GM21786 (cell line): ENCODE data around the gene HSFX4.
"Not testable (repeated sequence)": the region's sequence is repeated elsewhere in the genome, so short reads cannot be mapped to it uniquely, and the experiment has no call there.

Experiments used
- ATAC-seq: cut with Tn5 transposase; IDR thresholded peaks from one replicate; pipeline ENCODE4 v1.9.1; 2021; ENCODE audit not compliant: unreplicated experiment

Gene HSFX4

GRCh38 chrX:149937328-149937727 is 8.0 kb downstream of the HSFX4 start:
- ATAC-seq: not testable (repeated sequence)

- no peak for ATAC-seq
Observed at GRCh38 chrX:149937871-149938426, 8.6 kb downstream of the HSFX4 start.

- ATAC-seq: peak; percentile 65
Observed at GRCh38 chrX:149938427-149938880, 9.1 kb downstream of the HSFX4 start, which contains the start of gene EOLA2. Gene EOLA2 (minus strand): TSS chrX:149938491. CDS start chrX:149933874, 4,617 bp downstream.

GRCh38 chrX:149938881-149939654 is 9.7 kb downstream of the HSFX4 start:
- ATAC-seq: peak; percentile 0

- peak; percentile 7 for ATAC-seq
Observed at GRCh38 chrX:149939655-149939904, 10.2 kb downstream of the HSFX4 start.

GRCh38 chrX:149939905-149940673 is 10.7 kb downstream of the HSFX4 start:
- peak; percentile 44 for ATAC-seq

GRCh38 chrX:149940674-149941024 is 11.3 kb downstream of the HSFX4 start:
- not testable (repeated sequence) for ATAC-seq

- ATAC-seq: not testable (repeated sequence)
Observed at GRCh38 chrX:149945087-149945670, 15.8 kb downstream of the HSFX4 start.

GRCh38 chrX:149945820-149946219 is 16.4 kb downstream of the HSFX4 start:
- ATAC-seq: not testable (repeated sequence)

- not testable (repeated sequence) for ATAC-seq
Observed at GRCh38 chrX:149946932-149947331, 17.6 kb downstream of the HSFX4 start.

- no peak for ATAC-seq
Observed at GRCh38 chrX:149948016-149948415, 18.6 kb downstream of the HSFX4 start.

- no peak for ATAC-seq
Observed at GRCh38 chrX:149949743-149950436, 20.5 kb downstream of the HSFX4 start.

GRCh38 chrX:149950681-149951080 is 21.3 kb downstream of the HSFX4 start:
- no peak for ATAC-seq

GRCh38 chrX:149961572-149961971 is 32.2 kb downstream of the HSFX4 start:
- ATAC-seq: no peak

- no peak for ATAC-seq
Observed at GRCh38 chrX:149962010-149962409, 32.6 kb downstream of the HSFX4 start.

- peak; percentile 80 for ATAC-seq
Observed at GRCh38 chrX:149962859-149963757, 33.7 kb downstream of the HSFX4 start.

GRCh38 chrX:149979126-149979644 is 49.8 kb downstream of the HSFX4 start:
- peak; percentile 45 for ATAC-seq
